Progenitor cell of endocrine pancreas (in vitro differentiated cells): ENCODE measurements around the gene TRAF2. TPM values are rescaled to one million over a fixed set of nuclear protein-coding genes. Genes with fewer than 3 reads are reported as not detected.

Experiments
- DNase-seq: peaks from one replicate; pipeline ENCODE4 v3.0.0; 2021; ENCODE audit warnings: low spot score; ENCODE audit not compliant: unreplicated experiment
- H3K27ac Mint-ChIP-seq: 2 replicates; pipeline ENCODE4 v1.8.0; 2021; ENCODE audit warnings: mild to moderate bottlenecking, moderate library complexity, mixed read lengths
- H3K27me3 Mint-ChIP-seq: 2 replicates; pipeline ENCODE4 v1.8.0; 2021; ENCODE audit warnings: mixed read lengths
- H3K36me3 Mint-ChIP-seq: 2 replicates; pipeline ENCODE4 v1.8.0; 2022; ENCODE audit warnings: mixed read lengths; ENCODE audit not compliant: insufficient read depth
- H3K4me1 Mint-ChIP-seq: 2 replicates; pipeline ENCODE4 v1.8.0; 2021; ENCODE audit warnings: low read depth, mixed read lengths
- H3K4me3 Mint-ChIP-seq: 2 replicates; pipeline ENCODE4 v1.8.0; 2021; ENCODE audit warnings: low read depth, mild to moderate bottlenecking, moderate library complexity, mixed read lengths
- H3K9me3 Mint-ChIP-seq: 2 replicates; pipeline ENCODE4 v1.8.0; 2021; ENCODE audit warnings: low read depth, mixed read lengths
- CTCF ChIP-seq: fragments of 200-600 bp; sonication (generic); IDR thresholded peaks from one replicate; pipeline ENCODE4 v1.5.0; 2021; ENCODE audit warnings: antibody characterized with exemption, mild to moderate bottlenecking; ENCODE audit not compliant: unreplicated experiment
- total RNA-seq: library from RNA; stranded (reverse); gene quantifications from 2 replicates; pipeline ENCODE4 v1.2.1, GENCODE V29; 2021

The TRAF2 gene
- total RNA-seq, 1 donor from 2014 or later = 23.4 TPM

- H3K9me3 Mint-ChIP-seq = no peaks in the 10 kb centered on the region
- H3K27ac Mint-ChIP-seq = no peak overlapping the region
- no peak for DNase-seq
- peaks cover 2% of the 10 kb centered on the region for H3K4me1 Mint-ChIP-seq
- no peak overlapping the region for H3K4me3 Mint-ChIP-seq
- no peak for TF ChIP-seq CTCF
- H3K27me3 Mint-ChIP-seq = no peaks in the 10 kb centered on the region
- no peaks in the 10 kb centered on the region for H3K36me3 Mint-ChIP-seq
Observed at GRCh38 chr9:136853596-136854112, 32.7 kb upstream of the TRAF2 start.

- no peak for TF ChIP-seq CTCF
- Mint-ChIP-seq H3K36me3 (no peaks in the 10 kb centered on the region), H3K27me3 (no peaks in the 10 kb centered on the region), H3K27ac (no peak overlapping the region), H3K4me1 (peaks cover 2% of the 10 kb centered on the region), H3K4me3 (no peak overlapping the region), H3K9me3 (no peaks in the 10 kb centered on the region)
- DNase-seq = no peak
Observed at GRCh38 chr9:136854113-136854841, 32.0 kb upstream of the TRAF2 start.

- TF ChIP-seq CTCF = no peak
- Mint-ChIP-seq H3K27me3 (no peaks in the 10 kb centered on the region), H3K36me3 (no peaks in the 10 kb centered on the region), H3K27ac (no peak overlapping the region), H3K4me3 (no peak overlapping the region), H3K4me1 (no peaks in the 10 kb centered on the region), H3K9me3 (no peaks in the 10 kb centered on the region)
- no peak for DNase-seq
Observed at GRCh38 chr9:136854842-136855460, 31.4 kb upstream of the TRAF2 start.

GRCh38 chr9:136855461-136856078 is 30.7 kb upstream of the TRAF2 start:
- Mint-ChIP-seq H3K36me3 (peaks cover 2% of the 10 kb centered on the region), H3K9me3 (no peaks in the 10 kb centered on the region), H3K27ac (no peak overlapping the region), H3K4me3 (no peak overlapping the region), H3K4me1 (no peaks in the 10 kb centered on the region), H3K27me3 (no peaks in the 10 kb centered on the region)
- no peak for TF ChIP-seq CTCF
- DNase-seq = no peak

GRCh38 chr9:136856079-136856476 is 30.2 kb upstream of the TRAF2 start:
- Mint-ChIP-seq H3K4me3 (no peak overlapping the region), H3K27me3 (no peaks in the 10 kb centered on the region), H3K27ac (no peak overlapping the region), H3K9me3 (no peaks in the 10 kb centered on the region), H3K4me1 (no peaks in the 10 kb centered on the region), H3K36me3 (peaks cover 2% of the 10 kb centered on the region)
- no peak for TF ChIP-seq CTCF
- DNase-seq = no peak
